Neural progenitor cell (in vitro differentiated cells): ENCODE results near the gene ITGAL.

Experiments
- CTCF ChIP-seq: fragments of 200-600 bp; sonication (generic); IDR thresholded peaks from 2 replicates; pipeline ENCODE4 v1.5.1; 2017; ENCODE audit warnings: antibody characterized with exemption, mild to moderate bottlenecking
- EZH2 ChIP-seq: fragments of 200-600 bp; sonication (generic); IDR thresholded peaks from 2 replicates; pipeline ENCODE4 v1.6.1; 2017; ENCODE audit warnings: antibody characterized with exemption, mild to moderate bottlenecking, moderate library complexity
- EZH2phosphoT487 ChIP-seq: fragments of 200-600 bp; sonication (generic); IDR thresholded peaks from 2 replicates; pipeline ENCODE4 v1.6.1; 2017; ENCODE audit warnings: antibody characterized with exemption

- TF ChIP-seq EZH2 (no peak), CTCF (no peak), EZH2phosphoT487 (no peak)
Measured at GRCh38 chr16:30518552-30518951, 46.0 kb downstream of the ITGAL start.
